Measurements from ENCODE around the gene PCIF1.

Gene PCIF1

GRCh38 chr20:45892049-45892825, 42.2 kb upstream of the PCIF1 start:
- no peak for DNase-seq (ENCODE audit: extremely low read depth, low read depth)
- peak; percentile 19 for TF ChIP-seq CTCF (IDR thresholded peaks at IDR 0.05; ENCODE audit: low read depth, low read length)

DNA sequence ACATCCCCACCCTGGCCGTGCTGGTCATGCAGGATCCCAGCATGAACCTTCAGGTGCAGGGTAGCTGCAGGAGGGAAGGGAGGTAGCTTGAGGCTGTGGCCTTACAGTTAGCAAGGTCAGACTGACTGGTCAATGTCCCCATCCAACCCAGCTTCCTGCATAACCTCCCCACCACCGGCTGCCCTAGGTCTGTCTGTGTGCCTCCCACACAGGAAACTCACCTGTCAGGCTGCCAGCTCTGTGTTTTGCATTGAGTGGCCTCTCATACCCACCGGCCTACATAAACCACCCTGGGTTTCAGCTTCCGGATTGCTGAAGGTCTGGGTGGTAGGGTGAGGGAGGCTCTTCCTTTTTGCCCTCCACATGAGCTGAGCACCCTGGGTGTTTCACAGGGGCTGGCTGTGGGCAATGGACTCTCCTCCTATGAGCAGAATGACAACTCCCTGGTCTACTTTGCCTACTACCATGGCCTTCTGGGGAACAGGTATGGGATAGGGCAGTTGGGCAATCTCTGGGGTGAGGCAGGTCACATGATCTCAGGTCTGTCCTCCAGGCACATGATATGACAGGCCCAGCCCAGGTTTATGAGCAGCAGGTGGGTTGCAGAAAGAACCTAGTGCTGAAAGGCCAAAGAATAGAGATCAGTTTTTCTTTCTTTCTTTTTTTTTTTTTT, 41.5 kb upstream of the PCIF1 start:
- no peak for DNase-seq (ENCODE audit: extremely low read depth, low read depth)

DNA sequence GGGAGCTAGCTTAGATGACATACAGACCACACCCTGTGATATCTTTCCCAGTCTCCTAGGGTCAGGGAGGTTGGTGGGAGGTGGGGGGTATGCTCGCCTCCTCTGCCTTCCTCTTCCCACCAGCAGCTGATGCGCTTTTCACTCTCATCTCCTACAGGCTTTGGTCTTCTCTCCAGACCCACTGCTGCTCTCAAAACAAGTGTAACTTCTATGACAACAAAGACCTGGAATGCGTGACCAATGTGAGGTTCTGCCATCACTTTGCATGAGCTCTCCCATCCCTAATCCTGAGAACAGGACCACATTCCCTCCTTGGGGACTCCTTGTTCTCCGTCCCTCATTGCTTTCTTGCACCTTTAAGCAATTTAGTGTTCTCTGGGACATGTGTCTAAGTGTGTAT, 40.7 kb upstream of the PCIF1 start:
- no peak for DNase-seq (ENCODE audit: extremely low read depth, low read depth)
- no peak for TF ChIP-seq CTCF (IDR thresholded peaks at IDR 0.05; ENCODE audit: low read depth, low read length)

More for the DNA sequence above, 41.5 kb upstream of the PCIF1 start:
- no peak for TF ChIP-seq CTCF (IDR thresholded peaks at IDR 0.05; ENCODE audit: low read depth, low read length)

- DNase-seq (ENCODE audit: extremely low read depth, low read depth) = no peak
- no peak for TF ChIP-seq CTCF (IDR thresholded peaks at IDR 0.05; ENCODE audit: low read depth, low read length)
Measured at GRCh38 chr20:45894797-45895196, 39.7 kb upstream of the PCIF1 start.

- no peak for TF ChIP-seq CTCF (IDR thresholded peaks at IDR 0.05; ENCODE audit: low read depth, low read length)
- no peak for DNase-seq (ENCODE audit: extremely low read depth, low read depth)
Measured at GRCh38 chr20:45896641-45897161, 37.8 kb upstream of the PCIF1 start.

DNA sequence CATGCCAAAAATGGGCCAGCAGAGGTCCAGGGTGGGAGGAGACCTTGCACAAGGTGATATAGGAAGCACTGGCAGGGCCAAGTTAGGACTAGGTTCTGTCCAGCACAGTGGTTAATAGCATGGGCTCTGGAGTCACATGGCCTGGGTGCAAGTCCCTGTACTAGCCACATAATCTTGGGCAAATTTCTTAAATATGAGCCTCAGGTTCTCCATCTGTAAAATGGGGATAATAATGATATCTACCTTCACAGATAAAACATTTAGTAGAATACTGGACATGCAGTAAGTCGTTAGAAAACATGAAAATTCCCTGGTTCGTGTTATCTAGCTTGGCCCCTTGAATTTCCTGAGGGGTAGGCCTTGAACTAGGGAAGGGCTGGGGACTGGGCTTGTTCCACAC, 37.2 kb upstream of the PCIF1 start:
- TF ChIP-seq CTCF (IDR thresholded peaks at IDR 0.05; ENCODE audit: low read depth, low read length) = no peak
- DNase-seq (ENCODE audit: extremely low read depth, low read depth) = no peak

- no peak for DNase-seq (ENCODE audit: extremely low read depth, low read depth)
- no peak for TF ChIP-seq CTCF (IDR thresholded peaks at IDR 0.05; ENCODE audit: low read depth, low read length)
Measured at GRCh38 chr20:45897692-45898091, 36.8 kb upstream of the PCIF1 start.

Data from AG09319 (cell line).